Brain microvascular endothelial cell (primary cell): ENCODE measurements around the gene ARHGEF7.

Experiments used
- DNase-seq: peaks from one replicate; pipeline ENCODE4 v3.0.0-alpha.2; 2020
- H3K27ac ChIP-seq: fragments of 250-450 bp; sonication (Bioruptor Pico); 2 replicates; pipeline ENCODE4 v1.5.1; 2020; ENCODE audit warnings: mild to moderate bottlenecking, moderate library complexity
- H3K27me3 ChIP-seq: fragments of 250-450 bp; sonication (Bioruptor Pico); replicated peaks from 2 replicates; pipeline ENCODE4 v1.5.1; 2020; ENCODE audit warnings: mild to moderate bottlenecking
- H3K36me3 ChIP-seq: fragments of 250-450 bp; sonication (Bioruptor Pico); replicated peaks from 2 replicates; pipeline ENCODE4 v1.5.1; 2020; ENCODE audit warnings: mild to moderate bottlenecking
- H3K4me3 ChIP-seq: 2 replicates; pipeline ENCODE4 v1.5.1; 2011; ENCODE audit warnings: low read depth, mild to moderate bottlenecking, control low read depth, low read length, moderate library complexity
- CTCF ChIP-seq: IDR thresholded peaks from 2 replicates; pipeline ENCODE4 v1.5.1; 2011; ENCODE audit warnings: low read depth, mild to moderate bottlenecking, moderate library complexity, low read length, control low read depth, inconsistent platforms; ENCODE audit errors: missing control alignments
- in situ Hi-C: cut with HindIII; loops from 2 replicates; pipeline ENCODE4 v1.10.0; 2017; ENCODE audit warnings: low sequenced_read_pairs, low pct_ligation_motif_present

Gene ARHGEF7

GRCh38 chr13:111347438-111347837, 232.3 kb downstream of the ARHGEF7 start:
- Histone ChIP-seq H3K27me3 (no peaks in the 10 kb centered on the region), H3K36me3 (no peaks in the 10 kb centered on the region), H3K27ac (no peak overlapping the region), H3K4me3 (no peak overlapping the region)
- TF ChIP-seq CTCF: no peak
- no peak for DNase-seq
- in situ Hi-C loops: no loop called here

GRCh38 chr13:111353508-111353907, 238.4 kb downstream of the ARHGEF7 start:
- Histone ChIP-seq H3K27me3 (no peaks in the 10 kb centered on the region), H3K36me3 (no peaks in the 10 kb centered on the region), H3K4me3 (no peak overlapping the region), H3K27ac (no peak overlapping the region)
- DNase-seq: no peak
- no peak for TF ChIP-seq CTCF
- in situ Hi-C loops: no loop called here

- TF ChIP-seq CTCF: no peak
- DNase-seq: no peak
- Histone ChIP-seq H3K27ac (no peak overlapping the region), H3K27me3 (no peaks in the 10 kb centered on the region), H3K4me3 (no peak overlapping the region), H3K36me3 (no peaks in the 10 kb centered on the region)
- in situ Hi-C loops: no loop called here
Observed at GRCh38 chr13:111354789-111355188, 239.7 kb downstream of the ARHGEF7 start.
